Uterus (tissue), 2 donors: ENCODE measurements around the gene AACS.

ENCODE experiments used
- CTCF ChIP-seq, 4 experiments: fragments of 200-600 bp in 2 of 4; fragments of 450-650 bp in 2 of 4; sonication (generic) in 2 of 4; IDR thresholded peaks; one replicate each; pipeline ENCODE4 v1.5.1; 2016 to 2019; ENCODE audit warnings: antibody characterized with exemption in 4 of 4, mild to moderate bottlenecking in 2 of 4, moderate library complexity in 1 of 4
- POLR2A ChIP-seq, 2 donors: fragments of 450-650 bp; IDR thresholded peaks; one replicate each; pipeline ENCODE4 v1.6.1; 2016; ENCODE audit warnings: antibody characterized with exemption in 2 of 2, mild to moderate bottlenecking in 1 of 2, moderate library complexity in 1 of 2

- no peak for TF ChIP-seq CTCF (IDR thresholded peaks at IDR 0.05)
- TF ChIP-seq POLR2A (IDR thresholded peaks at IDR 0.05), result no peak
These were observed 57.4 kb downstream of the AACS start for GRCh38 chr12:125122668-125123067.
